Upper lobe of left lung (tissue), 4 donors: ENCODE results near the gene ADIRF.

ENCODE experiments used
- POLR2A ChIP-seq, 4 donors: fragments of 450-650 bp; IDR thresholded peaks; one replicate each; pipeline ENCODE4 v1.5.1; 2016 to 2017; ENCODE audit warnings: antibody characterized with exemption in 4 of 4, mild to moderate bottlenecking in 2 of 4
- POLR2AphosphoS5 ChIP-seq, 2 donors: sonication (generic); formaldehyde crosslinking; IDR thresholded peaks; one replicate each; pipeline ENCODE4 v1.5.1; 2017; ENCODE audit warnings: antibody characterized with exemption in 2 of 2
- TF ChIP-seq, protein P1 (sequence below), 6 experiments: fragments of 450-650 bp in 4 of 6; fragments of 200-600 bp in 2 of 6; sonication (generic) in 2 of 6; IDR thresholded peaks; one replicate each; pipeline ENCODE4 v1.5.1; 2016 to 2019; ENCODE audit warnings: antibody characterized with exemption in 6 of 6

DNA sequence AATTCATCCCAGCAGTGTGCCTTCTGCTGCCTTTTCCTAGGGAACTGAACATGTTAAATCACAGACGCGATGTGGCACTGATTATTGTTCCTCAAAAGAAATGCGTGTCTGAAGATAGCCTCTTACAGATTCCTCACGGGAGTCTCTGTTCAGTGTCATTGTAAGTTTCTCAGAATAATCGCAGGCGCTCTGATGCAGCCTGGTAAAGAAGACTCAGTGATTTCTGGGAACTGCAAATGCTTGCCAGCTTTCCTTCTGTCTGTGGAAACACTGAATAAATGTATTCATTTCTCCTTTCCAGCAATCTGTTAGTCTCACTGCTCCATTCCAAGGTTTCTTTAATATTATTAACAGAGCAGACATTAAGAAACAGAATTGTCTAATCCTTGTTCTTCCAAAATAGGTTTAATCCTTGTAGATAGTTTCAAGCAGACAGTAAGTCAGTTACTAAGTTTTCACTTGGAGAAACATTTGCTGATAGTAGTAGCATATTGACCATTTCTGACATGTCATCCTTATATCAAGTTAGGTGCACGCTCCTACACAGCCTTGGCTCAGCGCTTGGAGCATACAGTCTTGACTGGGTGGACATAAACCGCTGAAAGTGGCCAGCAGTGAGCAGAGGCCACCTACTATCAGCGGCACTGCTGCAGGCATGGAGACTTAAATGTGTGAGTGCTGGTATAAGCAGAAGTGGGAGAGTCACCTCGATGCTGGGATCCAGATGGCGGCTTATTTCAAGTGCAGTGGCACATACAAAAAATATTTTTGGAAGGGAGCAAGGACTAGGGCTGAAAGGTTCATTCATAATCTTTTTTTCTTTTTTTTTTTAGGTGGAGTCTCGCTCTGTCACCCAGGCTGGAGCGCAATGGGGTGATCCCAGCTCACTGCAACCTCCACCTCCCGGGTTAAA is 38.6 kb upstream of the ADIRF start:
- TF ChIP-seq POLR2A (IDR thresholded peaks at IDR 0.05): no peak
- TF ChIP-seq, protein P1, sequence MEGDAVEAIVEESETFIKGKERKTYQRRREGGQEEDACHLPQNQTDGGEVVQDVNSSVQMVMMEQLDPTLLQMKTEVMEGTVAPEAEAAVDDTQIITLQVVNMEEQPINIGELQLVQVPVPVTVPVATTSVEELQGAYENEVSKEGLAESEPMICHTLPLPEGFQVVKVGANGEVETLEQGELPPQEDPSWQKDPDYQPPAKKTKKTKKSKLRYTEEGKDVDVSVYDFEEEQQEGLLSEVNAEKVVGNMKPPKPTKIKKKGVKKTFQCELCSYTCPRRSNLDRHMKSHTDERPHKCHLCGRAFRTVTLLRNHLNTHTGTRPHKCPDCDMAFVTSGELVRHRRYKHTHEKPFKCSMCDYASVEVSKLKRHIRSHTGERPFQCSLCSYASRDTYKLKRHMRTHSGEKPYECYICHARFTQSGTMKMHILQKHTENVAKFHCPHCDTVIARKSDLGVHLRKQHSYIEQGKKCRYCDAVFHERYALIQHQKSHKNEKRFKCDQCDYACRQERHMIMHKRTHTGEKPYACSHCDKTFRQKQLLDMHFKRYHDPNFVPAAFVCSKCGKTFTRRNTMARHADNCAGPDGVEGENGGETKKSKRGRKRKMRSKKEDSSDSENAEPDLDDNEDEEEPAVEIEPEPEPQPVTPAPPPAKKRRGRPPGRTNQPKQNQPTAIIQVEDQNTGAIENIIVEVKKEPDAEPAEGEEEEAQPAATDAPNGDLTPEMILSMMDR (IDR thresholded peaks at IDR 0.05): no peak
- TF ChIP-seq POLR2AphosphoS5 (IDR thresholded peaks at IDR 0.05): no peak
